ENCODE results near the gene GSN.

Gene GSN

GRCh38 chr9:121304707-121305106 lies 36.7 kb downstream of the GSN start:
- no peak for DNase-seq

- DNase-seq = no peak
Measured at GRCh38 chr9:121305269-121305994, 37.5 kb downstream of the GSN start.

- DNase-seq = no peak
Measured at GRCh38 chr9:121307976-121308375, 40.0 kb downstream of the GSN start.

- DNase-seq = no peak
Measured at GRCh38 chr9:121308765-121309164, 40.8 kb downstream of the GSN start.

GRCh38 chr9:121309171-121309570 lies 41.2 kb downstream of the GSN start:
- no peak for DNase-seq

- DNase-seq = no peak
Measured at GRCh38 chr9:121309833-121310425, 42.0 kb downstream of the GSN start.

- no peak for DNase-seq
Measured at GRCh38 chr9:121310571-121310970, 42.6 kb downstream of the GSN start.

GRCh38 chr9:121312169-121312568 lies 44.2 kb downstream of the GSN start:
- DNase-seq = no peak

GRCh38 chr9:121313458-121314152 lies 45.6 kb downstream of the GSN start:
- no peak for DNase-seq

- no peak for DNase-seq
Measured at GRCh38 chr9:121316378-121316777, 48.4 kb downstream of the GSN start.

GRCh38 chr9:121316852-121317373 lies 49.0 kb downstream of the GSN start:
- DNase-seq = no peak

GRCh38 chr9:121317737-121318630 lies 50.0 kb downstream of the GSN start:
- DNase-seq = no peak

GRCh38 chr9:121318631-121319382 lies 50.8 kb downstream of the GSN start:
- no peak for DNase-seq

- DNase-seq = no peak
Measured at GRCh38 chr9:121319383-121319780, 51.4 kb downstream of the GSN start.

- DNase-seq = no peak
Measured at GRCh38 chr9:121321016-121321503, 53.1 kb downstream of the GSN start.

GRCh38 chr9:121322037-121322736 lies 54.2 kb downstream of the GSN start:
- no peak for DNase-seq

GRCh38 chr9:121322737-121323448 lies 54.9 kb downstream of the GSN start:
- DNase-seq = no peak

- no peak for DNase-seq
Measured at GRCh38 chr9:121323449-121324151, 55.6 kb downstream of the GSN start.

- no peak for DNase-seq
Measured at GRCh38 chr9:121324316-121324715, 56.4 kb downstream of the GSN start.

- DNase-seq = no peak
Measured at GRCh38 chr9:121324755-121325154, 56.8 kb downstream of the GSN start.

Measured in NCI-H345 (cell line).